ENCODE data around the gene CAPZB. TPM values are rescaled to one million over a fixed set of nuclear protein-coding genes. Genes with fewer than 3 reads are reported as not detected.
A peak's percentile ranks its signal among the peaks of the same experiment; 100 is the strongest.

Gene CAPZB
- total RNA-seq, 1 experiment from 2014 or later: 348 TPM

DNA sequence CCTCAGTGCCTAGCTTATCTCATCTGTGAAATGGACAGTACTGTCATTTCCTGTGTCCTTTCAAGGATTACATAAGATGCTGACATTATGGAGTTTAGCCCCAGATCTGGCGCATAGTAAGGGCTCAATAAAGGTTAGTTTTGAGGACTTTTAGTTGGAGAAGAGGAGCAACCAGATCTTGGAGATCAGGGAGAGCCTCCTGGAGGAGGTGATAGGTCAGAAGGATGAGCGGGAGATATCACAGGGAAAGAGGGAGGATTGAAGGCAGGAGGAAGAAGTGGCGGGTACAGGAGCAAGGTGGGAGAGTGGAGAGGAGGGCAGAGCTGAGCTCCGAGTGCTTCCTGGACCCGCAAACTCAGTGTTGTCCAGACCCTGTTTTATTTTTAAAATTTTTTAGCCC is 155.7 kb downstream of the CAPZB start:
- Histone ChIP-seq H3K4me1 (ENCODE audit: insufficient read depth, low read length) (no peaks in the 10 kb centered on the region), H2BK120ac (ENCODE audit: low read depth, low read length, poor library complexity, severe bottlenecking) (no peak overlapping the region), H3K9me3 (ENCODE audit: control insufficient read depth, low read depth, low read length) (no peaks in the 10 kb centered on the region), H3K56ac (ENCODE audit: insufficient read length, low read depth, low read length) (no peak overlapping the region), H2BK20ac (ENCODE audit: low read depth, low read length, poor library complexity, severe bottlenecking) (no peak overlapping the region), H2AFZ (ENCODE audit: low read length) (no peak overlapping the region), H3K23me2 (ENCODE audit: insufficient read length, low read depth, low read length, poor library complexity, severe bottlenecking) (no peaks in the 10 kb centered on the region), H2BK15ac (ENCODE audit: low read depth, low read length) (no peak overlapping the region), H4K20me1 (ENCODE audit: control insufficient read depth, insufficient read depth, insufficient read length) (no peaks in the 10 kb centered on the region), H3K4ac (ENCODE audit: low read depth, low read length) (no peak overlapping the region), H3K14ac (ENCODE audit: insufficient read depth, low read length) (no peak overlapping the region), H4K8ac (replicated peaks; ENCODE audit: insufficient read length, low read depth, low read length) (no peak overlapping the region), H2BK5ac (ENCODE audit: insufficient read length, low read length) (no peak overlapping the region), H3K27ac (ENCODE audit: insufficient read length, low read depth, low read length) (no peak overlapping the region), H3K9ac (ENCODE audit: extremely low read depth, insufficient read length, low read length) (no peak overlapping the region), H3K79me2 (ENCODE audit: insufficient read depth, low read length) (no peaks in the 10 kb centered on the region), H2BK12ac (ENCODE audit: insufficient read length, low read depth, low read length) (no peak overlapping the region), H4K91ac (ENCODE audit: insufficient read length, low read depth, low read length) (no peak overlapping the region), H4K5ac (ENCODE audit: insufficient read length, low read depth, low read length) (no peak overlapping the region), H3K23ac (ENCODE audit: insufficient read length, low read depth, low read length) (no peak overlapping the region), H2AK5ac (ENCODE audit: insufficient read length, low read length) (no peak overlapping the region), H3K4me2 (ENCODE audit: insufficient read depth, insufficient read length, low read length) (no peak overlapping the region), H3T11ph (ENCODE audit: low read length) (no peak overlapping the region), H3K27me3 (ENCODE audit: insufficient read depth, low read length) (no peaks in the 10 kb centered on the region), H3K79me1 (ENCODE audit: insufficient read depth, low read depth, low read length, poor library complexity, severe bottlenecking) (no peaks in the 10 kb centered on the region), H3K18ac (ENCODE audit: insufficient read length, low read depth, low read length) (no peak overlapping the region)
- Mint-ChIP-seq H3K27me3 (ENCODE audit: low read depth) (no peaks in the 10 kb centered on the region; the same call in 1 of the 2 replicates), H3K4me1 (no peaks in the 10 kb centered on the region), H3K27ac (peak overlapping the region in 1 of 3 experiments; percentile 46; a peak in 2 of 7 replicates), H3K4me3 (no peak overlapping the region), H3K9me3 (no peaks in the 10 kb centered on the region), H3K36me3 (ENCODE audit: insufficient read depth in 1 of 3, low read depth in 3 of 3) (peaks cover 10 to 20% (median 12%) of the 10 kb centered on the region in 3 experiments; a peak in 6 of 7 replicates)
- no peak for DNase-seq
- no CpG with 5 or more reads among the region's 5 CpGs for WGBS (ENCODE audit: extremely low coverage, insufficient read length, low lambda C conversion rate)
- TF ChIP-seq, protein P1, sequence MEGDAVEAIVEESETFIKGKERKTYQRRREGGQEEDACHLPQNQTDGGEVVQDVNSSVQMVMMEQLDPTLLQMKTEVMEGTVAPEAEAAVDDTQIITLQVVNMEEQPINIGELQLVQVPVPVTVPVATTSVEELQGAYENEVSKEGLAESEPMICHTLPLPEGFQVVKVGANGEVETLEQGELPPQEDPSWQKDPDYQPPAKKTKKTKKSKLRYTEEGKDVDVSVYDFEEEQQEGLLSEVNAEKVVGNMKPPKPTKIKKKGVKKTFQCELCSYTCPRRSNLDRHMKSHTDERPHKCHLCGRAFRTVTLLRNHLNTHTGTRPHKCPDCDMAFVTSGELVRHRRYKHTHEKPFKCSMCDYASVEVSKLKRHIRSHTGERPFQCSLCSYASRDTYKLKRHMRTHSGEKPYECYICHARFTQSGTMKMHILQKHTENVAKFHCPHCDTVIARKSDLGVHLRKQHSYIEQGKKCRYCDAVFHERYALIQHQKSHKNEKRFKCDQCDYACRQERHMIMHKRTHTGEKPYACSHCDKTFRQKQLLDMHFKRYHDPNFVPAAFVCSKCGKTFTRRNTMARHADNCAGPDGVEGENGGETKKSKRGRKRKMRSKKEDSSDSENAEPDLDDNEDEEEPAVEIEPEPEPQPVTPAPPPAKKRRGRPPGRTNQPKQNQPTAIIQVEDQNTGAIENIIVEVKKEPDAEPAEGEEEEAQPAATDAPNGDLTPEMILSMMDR (conservative IDR thresholded peaks at IDR 0.05): no peak

All from H9 (cell line).